ENCODE results near the gene TRIM34.
"Not testable (repeated sequence)": the region's sequence is repeated elsewhere in the genome, so short reads cannot be mapped to it uniquely, and the experiment has no call there.

Gene TRIM34

GRCh38 chr11:5621580-5621979 is 3.2 kb upstream of the TRIM34 start:
- DNase-seq (ENCODE audit: low spot score): no peak

- DNase-seq (ENCODE audit: low spot score): no peak
These were observed 2.0 kb upstream of the TRIM34 start for GRCh38 chr11:5622802-5623201.

DNA sequence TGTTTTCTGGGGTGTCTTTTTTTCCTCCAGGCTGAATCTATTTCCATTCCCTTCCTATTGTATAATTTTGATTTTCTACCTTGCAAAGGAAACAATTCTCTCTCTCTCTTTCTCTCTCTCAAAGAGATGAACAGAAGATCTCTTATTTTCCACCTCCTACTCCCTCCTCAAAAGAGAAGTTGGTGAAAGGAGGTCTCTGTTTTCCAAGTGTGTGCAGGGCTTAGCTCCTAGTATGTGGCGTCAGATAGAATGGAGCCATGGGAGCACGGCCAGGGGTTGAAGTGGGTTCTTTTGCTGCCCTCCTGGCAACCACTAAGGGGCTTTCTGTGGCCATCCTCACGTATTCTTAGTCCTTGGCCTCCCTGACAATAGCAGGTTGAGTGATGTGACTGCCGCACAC is 480 bp downstream of the TRIM34 start:
- no peak for DNase-seq (ENCODE audit: low spot score)

DNA sequence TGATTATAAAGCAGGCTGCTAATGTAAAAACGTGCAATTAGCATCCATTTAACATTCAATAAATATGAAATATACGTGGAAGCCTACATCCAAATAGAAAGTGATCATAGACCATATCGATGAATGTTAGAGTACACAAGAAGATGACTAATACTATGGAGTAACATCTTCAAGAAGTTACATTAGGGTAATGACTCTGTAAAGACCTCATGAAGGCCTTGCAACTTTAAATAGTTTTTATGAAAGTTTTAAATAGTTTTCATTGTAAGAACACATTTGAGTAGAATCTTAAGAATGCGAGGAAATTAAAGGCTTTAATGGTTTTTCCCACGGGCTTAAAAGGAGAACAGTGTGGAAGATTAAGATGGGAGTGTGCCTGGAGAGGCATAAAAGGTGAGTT is 1.4 kb downstream of the TRIM34 start:
- no peak for DNase-seq (ENCODE audit: low spot score)

DNA sequence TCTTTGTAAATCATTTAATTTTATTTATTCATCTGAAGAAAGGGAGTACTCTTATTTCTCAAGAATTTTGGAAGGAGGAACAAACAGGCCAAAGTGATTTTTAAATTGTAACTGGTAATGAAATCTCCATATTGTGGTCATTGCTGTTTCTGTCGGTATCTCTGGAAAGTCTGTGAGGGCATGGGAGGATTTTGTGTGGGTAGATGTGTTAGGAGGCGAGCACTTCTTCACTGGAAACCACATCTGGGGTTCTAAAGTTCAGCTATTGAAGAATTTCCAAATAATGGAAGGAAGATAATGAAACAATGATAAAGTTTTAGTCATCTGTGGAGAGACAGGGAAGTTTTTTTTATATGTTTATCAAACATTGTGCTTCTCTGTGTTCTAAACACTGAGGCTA is 6.6 kb downstream of the TRIM34 start:
- DNase-seq (ENCODE audit: low spot score): no peak

DNA sequence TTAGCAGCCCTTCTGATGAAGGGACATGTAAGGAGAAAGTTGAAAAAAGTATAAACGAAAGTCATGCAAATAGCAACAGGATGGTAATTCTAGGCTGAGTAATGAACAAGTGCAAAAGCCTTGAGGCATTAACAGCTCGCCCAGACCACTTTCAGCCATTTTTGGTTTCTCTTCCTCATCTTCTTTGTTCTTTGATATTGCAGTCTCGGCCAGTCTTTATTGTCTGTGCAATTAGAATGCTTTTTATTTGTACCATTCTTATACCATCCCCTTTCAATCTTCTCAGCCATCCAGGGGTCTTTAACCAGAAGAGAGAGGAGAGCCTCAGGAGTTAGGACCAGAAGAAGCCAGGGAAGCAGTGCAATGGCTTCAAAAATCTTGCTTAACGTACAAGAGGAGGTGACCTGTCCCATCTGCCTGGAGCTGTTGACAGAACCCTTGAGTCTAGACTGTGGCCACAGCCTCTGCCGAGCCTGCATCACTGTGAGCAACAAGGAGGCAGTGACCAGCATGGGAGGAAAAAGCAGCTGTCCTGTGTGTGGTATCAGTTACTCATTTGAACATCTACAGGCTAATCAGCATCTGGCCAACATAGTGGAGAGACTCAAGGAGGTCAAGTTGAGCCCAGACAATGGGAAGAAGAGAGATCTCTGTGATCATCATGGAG is 7.3 kb downstream of the TRIM34 start:
- DNase-seq (ENCODE audit: low spot score): no peak

GRCh38 chr11:5639953-5640352 is 15.2 kb downstream of the TRIM34 start:
- no peak for DNase-seq (ENCODE audit: low spot score)

GRCh38 chr11:5643585-5643984 is 18.8 kb downstream of the TRIM34 start:
- DNase-seq (ENCODE audit: low spot score): no peak

DNA sequence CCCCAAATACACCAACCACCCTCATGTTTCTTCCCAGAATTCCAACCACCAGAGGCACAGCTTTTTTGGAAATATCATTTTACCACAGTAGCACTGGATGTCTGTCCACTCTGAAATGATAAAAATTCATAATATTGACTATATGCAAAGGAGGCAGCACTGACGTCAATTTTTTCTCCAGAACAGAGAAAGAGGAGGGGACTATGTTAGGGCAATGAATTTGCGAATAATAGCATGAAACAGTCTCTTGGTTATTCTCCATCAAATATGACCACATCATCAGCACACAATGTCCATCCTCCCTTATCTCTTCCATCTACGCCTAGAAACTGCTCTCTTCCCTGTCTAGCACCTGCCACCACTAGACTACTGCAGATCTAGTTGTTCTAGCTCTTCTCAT is 21.3 kb downstream of the TRIM34 start:
- DNase-seq (ENCODE audit: low spot score): no peak

- DNase-seq (ENCODE audit: low spot score): no peak
These were observed 30.7 kb downstream of the TRIM34 start for GRCh38 chr11:5655474-5655873.

DNA sequence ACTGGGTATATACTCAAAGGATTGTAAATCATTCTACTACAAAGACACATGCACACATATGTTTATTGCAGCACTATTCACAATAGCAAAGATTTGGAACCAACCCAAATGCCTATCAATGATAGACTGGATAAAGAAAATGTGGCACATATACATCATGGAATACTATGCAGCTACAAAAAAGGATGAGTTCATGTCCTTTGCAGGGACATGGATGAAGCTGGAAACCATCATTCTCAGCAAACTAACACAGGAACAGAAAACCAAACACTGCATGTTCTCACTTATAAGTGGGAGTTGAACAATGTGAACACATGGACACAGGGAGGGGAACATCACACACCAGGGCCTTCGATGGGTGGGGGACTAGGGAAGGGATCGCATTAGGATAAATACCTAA is 32.2 kb downstream of the TRIM34 start:
- not testable (repeated sequence) for DNase-seq (ENCODE audit: low spot score)

- no peak for DNase-seq (ENCODE audit: low spot score)
These were observed 33.5 kb downstream of the TRIM34 start for GRCh38 chr11:5658318-5658717.

DNA sequence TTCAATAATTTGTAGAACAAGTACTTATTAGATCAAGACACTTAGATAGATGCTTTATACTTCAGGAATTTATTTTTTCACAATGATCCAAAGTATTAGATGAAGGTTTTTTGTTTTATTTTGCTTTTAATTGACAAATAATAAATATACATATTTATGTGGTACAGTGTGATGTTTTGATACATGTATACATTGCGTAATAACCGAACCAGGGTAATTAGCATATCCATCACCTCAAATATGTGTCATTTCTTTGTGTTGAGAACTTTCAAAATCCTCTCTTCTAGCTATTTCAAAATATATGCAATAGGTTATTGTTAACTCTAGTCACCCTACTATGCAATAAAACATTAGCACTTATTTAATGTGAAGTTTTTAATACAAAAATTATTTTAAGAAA is 38.7 kb downstream of the TRIM34 start:
- no peak for DNase-seq (ENCODE audit: low spot score)

DNA sequence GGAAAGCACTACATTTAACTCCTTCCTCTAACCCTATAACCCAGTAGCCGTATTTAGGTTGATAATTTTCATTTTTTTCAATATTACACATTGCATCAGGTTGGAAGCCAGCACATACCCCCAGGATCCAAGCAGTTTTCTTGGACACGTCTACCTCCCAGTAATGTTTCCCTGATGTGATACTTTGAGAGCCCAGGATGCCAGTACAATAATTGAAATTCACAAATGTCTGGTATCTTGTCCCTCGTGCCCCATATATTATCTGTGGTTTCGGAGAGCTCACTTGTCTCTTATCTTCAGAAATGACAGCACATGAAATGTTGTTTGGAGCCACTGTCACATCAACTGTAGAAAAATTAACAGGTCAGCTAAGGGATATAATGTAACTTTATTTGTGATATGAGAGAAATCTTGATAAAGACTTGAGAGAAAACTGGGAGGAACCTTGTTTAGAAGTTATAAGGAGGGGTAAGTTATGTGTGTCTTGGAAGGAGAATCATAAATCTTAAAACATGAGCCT is 40.3 kb downstream of the TRIM34 start:
- DNase-seq (ENCODE audit: low spot score): no peak

GRCh38 chr11:5665746-5666401 is 41.1 kb downstream of the TRIM34 start:
- DNase-seq (ENCODE audit: low spot score): no peak

- DNase-seq (ENCODE audit: low spot score): no peak
These were observed 41.6 kb downstream of the TRIM34 start for GRCh38 chr11:5666402-5666793.

DNA sequence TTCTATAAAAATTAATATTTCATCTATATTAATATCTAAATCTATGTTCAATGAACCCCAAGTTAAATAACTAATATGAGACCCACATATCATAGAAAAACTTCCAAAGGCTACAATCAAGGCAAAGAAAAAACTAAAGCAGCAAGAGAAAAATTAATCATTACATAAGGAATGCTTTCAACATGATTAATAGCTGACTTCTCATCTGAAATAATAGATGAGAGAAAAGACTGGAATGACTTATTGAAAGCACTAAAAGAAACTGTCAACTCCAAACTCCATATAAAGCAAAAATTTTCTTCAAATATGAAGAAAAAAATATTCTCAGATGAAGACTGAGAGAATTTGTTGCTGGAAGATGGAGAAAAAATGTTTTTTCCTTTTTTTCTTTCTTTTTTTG is 47.0 kb downstream of the TRIM34 start:
- no peak for DNase-seq (ENCODE audit: low spot score)

DNA sequence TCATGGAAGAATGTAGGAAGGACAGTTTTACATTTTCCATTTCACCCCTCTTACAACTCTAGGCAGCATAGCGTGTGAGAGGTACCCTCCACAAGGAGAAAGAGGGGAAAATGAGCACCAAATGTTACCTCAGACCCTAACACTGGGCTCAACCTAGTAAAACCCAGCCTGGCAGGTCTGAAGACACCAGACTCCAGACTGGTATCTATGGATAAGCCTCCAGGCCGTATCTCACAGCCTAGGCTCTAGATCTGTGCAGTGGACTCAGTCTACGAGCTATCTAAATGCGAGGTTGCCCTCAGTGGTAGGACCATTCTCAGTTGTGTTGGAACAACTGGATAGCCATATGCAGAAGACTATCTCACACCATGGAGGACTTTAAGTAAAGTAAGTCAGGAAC is 49.6 kb downstream of the TRIM34 start:
- DNase-seq (ENCODE audit: low spot score): no peak

- DNase-seq (ENCODE audit: low spot score): no peak
These were observed 55.0 kb downstream of the TRIM34 start for GRCh38 chr11:5679811-5680210.

DNA sequence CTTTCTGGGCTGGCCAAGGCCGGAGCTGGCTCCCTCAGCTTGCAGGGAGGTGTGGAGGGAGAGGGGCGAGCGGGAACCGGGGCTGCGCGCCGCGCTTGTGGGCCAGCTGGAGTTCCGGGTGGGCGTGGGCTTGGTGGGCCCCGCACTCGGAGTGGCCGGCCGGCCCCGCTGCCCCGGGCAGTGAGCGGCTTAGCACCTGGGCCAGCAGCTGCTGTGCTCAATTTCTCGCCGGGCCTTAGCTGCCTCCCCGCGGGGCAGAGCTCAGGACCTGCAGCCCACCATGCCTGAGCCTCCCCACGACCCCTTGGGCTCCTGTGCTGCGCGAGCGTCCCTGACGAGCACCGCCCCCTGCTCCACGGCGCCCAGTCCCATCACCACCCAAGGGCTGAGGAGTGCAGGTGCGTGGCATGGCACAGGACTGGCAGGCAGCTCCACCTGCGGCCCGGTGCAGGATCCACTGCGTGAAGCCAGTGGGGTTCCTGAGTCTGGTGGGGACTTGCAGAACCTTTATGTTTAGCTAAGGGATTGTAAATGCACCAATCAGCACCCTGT is 58.2 kb downstream of the TRIM34 start:
- DNase-seq (ENCODE audit: low spot score): not testable (repeated sequence)

DNA sequence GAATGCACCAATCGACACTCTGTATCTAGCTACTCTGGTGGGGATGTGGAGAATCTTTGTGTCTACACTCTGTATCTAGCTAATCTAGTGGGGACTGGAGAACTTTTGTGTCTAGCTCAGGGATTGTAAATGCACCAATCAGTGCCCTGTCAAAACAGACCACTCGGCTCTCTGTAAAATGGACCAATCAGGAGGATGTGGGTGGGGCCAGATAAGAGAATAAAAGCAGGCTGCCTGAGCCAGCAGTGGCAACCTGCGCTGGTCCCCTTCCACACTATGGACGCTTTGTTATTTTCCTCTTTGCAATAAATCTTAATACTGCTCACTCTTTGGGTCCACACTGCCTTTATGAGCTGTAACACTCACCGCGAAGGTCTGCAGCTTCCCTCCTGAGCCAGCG is 58.8 kb downstream of the TRIM34 start:
- DNase-seq (ENCODE audit: low spot score): peak; percentile 51

GRCh38 chr11:5684036-5684645 is 59.3 kb downstream of the TRIM34 start:
- no peak for DNase-seq (ENCODE audit: low spot score)

Measured in hematopoietic multipotent progenitor cell treated with erythropoietin and hydrocortisone succinate and interleukin-3 and kit ligand, for 17 days (in vitro differentiated cells).